Measurements from ENCODE around the gene RAI1.
A peak's percentile ranks its signal among the peaks of the same experiment; 100 is the strongest.

Gene RAI1

GRCh38 chr17:17710728-17711541, 29.7 kb downstream of the RAI1 start:
- no peak for TF ChIP-seq CTCF (IDR thresholded peaks at IDR 0.05; ENCODE audit: borderline replicate concordance, control extremely low read depth, extremely low read depth, insufficient read depth, missing control alignments)
- in situ Hi-C loops (cut with MboI; ENCODE audit: low sequenced_read_pairs, unreplicated experiment), result no loop called here
- DNase-seq (ENCODE audit: low spot score), result no peak

GRCh38 chr17:17711641-17712162, 30.4 kb downstream of the RAI1 start:
- TF ChIP-seq CTCF (IDR thresholded peaks at IDR 0.05; ENCODE audit: borderline replicate concordance, control extremely low read depth, extremely low read depth, insufficient read depth, missing control alignments), result no peak
- in situ Hi-C loops (cut with MboI; ENCODE audit: low sequenced_read_pairs, unreplicated experiment), result no loop called here
- no peak for DNase-seq (ENCODE audit: low spot score)

- in situ Hi-C loops (cut with MboI; ENCODE audit: low sequenced_read_pairs, unreplicated experiment), result no loop called here
- peak; percentile 73 for DNase-seq (ENCODE audit: low spot score)
- TF ChIP-seq CTCF (IDR thresholded peaks at IDR 0.05; ENCODE audit: borderline replicate concordance, control extremely low read depth, extremely low read depth, insufficient read depth, missing control alignments), result no peak
Measured at GRCh38 chr17:17712268-17712924, 31.1 kb downstream of the RAI1 start.

GRCh38 chr17:17713839-17714238, 32.6 kb downstream of the RAI1 start:
- no peak for DNase-seq (ENCODE audit: low spot score)
- no peak for TF ChIP-seq CTCF (IDR thresholded peaks at IDR 0.05; ENCODE audit: borderline replicate concordance, control extremely low read depth, extremely low read depth, insufficient read depth, missing control alignments)
- in situ Hi-C loops (cut with MboI; ENCODE audit: low sequenced_read_pairs, unreplicated experiment), result no loop called here

- TF ChIP-seq CTCF (IDR thresholded peaks at IDR 0.05; ENCODE audit: borderline replicate concordance, control extremely low read depth, extremely low read depth, insufficient read depth, missing control alignments), result no peak
- no peak for DNase-seq (ENCODE audit: low spot score)
- in situ Hi-C loops (cut with MboI; ENCODE audit: low sequenced_read_pairs, unreplicated experiment), result no loop called here
Measured at GRCh38 chr17:17714261-17714866, 33.1 kb downstream of the RAI1 start.

- in situ Hi-C loops (cut with MboI; ENCODE audit: low sequenced_read_pairs, unreplicated experiment), result no loop called here
- TF ChIP-seq CTCF (IDR thresholded peaks at IDR 0.05; ENCODE audit: borderline replicate concordance, control extremely low read depth, extremely low read depth, insufficient read depth, missing control alignments), result no peak
- no peak for DNase-seq (ENCODE audit: low spot score)
Measured at GRCh38 chr17:17714879-17715278, 33.6 kb downstream of the RAI1 start.

Measured in GM13976 (cell line).